Glomerular visceral epithelial cell (primary cell): Measurements from ENCODE around the gene FAM9C.
"Not testable (repeated sequence)": the region's sequence is repeated elsewhere in the genome, so short reads cannot be mapped to it uniquely, and the experiment has no call there.

Experiments
- DNase-seq: peaks from one replicate; pipeline ENCODE4 v3.0.0-alpha.2; 2016; ENCODE audit errors: extremely low spot score

Gene FAM9C

GRCh38 chrX:13076176-13076961 is 31.9 kb upstream of the FAM9C start:
- no peak for DNase-seq

GRCh38 chrX:13074297-13075262 is 30.2 kb upstream of the FAM9C start:
- no peak for DNase-seq

- no peak for DNase-seq
Observed at GRCh38 chrX:13069771-13070416, 25.5 kb upstream of the FAM9C start.

GRCh38 chrX:13068651-13069050 is 24.2 kb upstream of the FAM9C start:
- DNase-seq: no peak

GRCh38 chrX:13067773-13068172 is 23.4 kb upstream of the FAM9C start:
- DNase-seq: no peak

DNA sequence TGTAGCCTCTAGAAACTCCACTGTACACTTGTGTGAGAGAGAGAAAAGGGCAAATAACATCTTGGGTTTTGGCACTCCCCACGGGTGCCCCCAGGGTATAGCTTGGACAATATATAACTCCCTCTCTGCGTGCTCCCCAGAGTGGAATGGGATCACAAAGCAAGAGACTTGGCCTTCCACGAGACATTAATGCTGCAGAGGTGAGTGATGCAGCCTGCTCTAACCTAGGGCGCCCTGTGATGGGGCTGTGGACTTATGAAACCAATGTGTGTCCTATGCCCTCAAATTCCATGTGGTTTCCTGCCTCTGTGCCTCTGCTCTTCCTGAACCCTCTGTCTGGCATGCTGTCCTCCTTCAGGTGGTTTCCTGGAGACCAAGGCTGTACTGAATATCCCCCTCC is 22.0 kb upstream of the FAM9C start:
- DNase-seq: no peak

DNA sequence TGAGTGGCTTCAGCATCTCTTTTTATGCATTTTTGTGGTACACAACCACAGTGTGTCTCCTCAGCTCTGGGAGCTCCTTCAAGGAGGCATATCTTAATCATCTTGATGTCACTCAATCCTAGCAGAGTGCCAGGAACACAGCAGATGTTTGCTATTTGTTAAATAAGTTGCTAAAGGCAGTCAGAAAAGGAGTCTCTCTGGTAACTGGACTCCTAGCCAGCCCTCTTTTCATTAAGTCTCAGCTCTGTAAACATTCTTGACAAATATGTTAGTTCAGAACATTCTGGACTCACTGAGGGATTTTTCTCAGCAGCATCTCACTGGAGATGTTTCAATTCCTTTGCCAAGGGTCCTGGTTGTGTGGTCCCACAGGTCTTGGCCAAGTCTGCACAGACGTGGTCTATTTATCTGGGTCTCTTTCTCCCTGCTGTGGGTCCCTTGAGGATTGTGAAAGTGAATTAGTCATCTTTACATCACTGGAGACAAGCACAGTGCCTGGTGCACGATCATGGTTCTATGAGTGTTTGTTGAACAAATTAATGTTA is 20.3 kb upstream of the FAM9C start:
- DNase-seq: no peak

DNA sequence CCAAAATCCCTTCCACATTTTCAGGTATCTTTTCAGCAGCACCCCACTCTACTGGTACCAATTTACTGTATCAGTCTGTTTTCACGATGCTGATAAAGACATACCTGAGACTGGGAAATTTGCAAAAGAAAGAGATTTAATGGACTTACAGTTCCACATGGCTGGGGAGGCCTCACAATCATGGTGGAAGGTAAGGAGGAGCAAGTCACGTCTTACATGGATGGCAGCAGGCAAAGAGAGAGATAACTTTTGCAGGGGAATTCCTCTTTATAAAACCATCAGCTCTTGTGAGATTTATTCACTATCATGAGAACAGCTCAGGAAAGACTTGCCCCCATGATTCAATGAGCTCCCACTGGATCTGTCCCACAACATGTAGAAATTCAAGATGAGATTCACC is 18.7 kb upstream of the FAM9C start:
- not testable (repeated sequence) for DNase-seq

DNA sequence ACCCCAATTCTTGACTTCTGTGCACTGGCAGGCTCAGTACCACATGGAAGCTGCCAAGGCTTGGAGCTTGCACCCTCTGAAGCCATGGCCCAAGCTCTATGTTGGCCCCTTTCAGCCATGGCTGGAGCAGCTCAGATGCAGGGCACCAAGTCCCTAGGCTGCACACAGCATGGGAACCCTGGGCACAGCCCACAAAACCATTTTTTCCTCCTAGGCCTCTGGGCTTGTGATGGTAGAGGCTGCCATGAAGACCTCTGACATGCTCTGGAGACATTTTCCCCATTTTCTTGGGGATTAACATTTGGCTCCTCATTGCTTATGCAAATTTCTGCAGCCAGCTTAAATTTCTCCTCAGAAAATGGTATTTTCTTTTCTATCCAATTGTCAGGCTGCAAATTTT is 17.9 kb upstream of the FAM9C start:
- not testable (repeated sequence) for DNase-seq

DNA sequence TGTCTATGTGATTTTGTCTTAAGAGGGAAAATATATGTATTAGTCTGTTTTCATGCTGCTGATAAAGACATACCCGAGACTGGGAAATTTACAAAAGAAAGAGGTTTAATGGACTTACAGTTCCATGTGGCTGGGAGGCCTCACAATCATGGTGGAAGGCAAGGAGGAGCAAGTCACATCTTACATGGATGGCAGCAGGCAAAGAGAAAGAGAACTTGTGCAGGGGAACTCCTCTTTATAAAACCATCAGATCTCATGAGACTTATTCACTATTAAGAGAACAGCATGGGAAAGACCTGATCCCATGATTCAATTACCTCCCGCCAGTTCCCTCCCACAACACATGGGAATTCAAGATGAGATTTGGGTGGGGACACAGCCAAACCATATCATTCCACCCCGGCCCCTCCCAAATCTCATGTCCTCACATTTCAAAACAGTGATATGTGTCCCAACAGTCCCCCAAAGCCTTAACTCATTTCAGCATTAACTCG is 16.8 kb upstream of the FAM9C start:
- not testable (repeated sequence) for DNase-seq

- DNase-seq: peak; percentile 27
Observed at GRCh38 chrX:13059637-13060499, 15.4 kb upstream of the FAM9C start.

DNA sequence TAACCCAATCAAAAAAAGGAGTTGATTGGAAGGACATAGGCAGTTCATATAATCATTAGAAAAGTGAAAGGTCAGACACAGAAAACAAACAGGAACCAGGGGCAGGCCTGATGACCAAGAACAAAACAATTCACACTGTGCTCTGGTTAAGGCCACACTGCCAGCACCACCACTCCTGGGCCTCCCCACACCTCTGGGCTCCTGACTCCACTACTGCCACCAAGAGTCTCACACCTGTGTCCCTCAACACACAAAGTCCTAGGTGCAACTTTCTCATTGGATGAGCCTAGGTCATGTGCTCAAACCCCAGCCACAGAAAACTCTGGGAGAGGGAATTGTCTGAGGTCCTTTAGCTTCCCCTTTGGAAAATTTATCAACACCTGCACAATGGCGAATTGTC is 11.1 kb upstream of the FAM9C start:
- no peak for DNase-seq

- DNase-seq: no peak
Observed at GRCh38 chrX:13053171-13053570, 8.8 kb upstream of the FAM9C start.

DNA sequence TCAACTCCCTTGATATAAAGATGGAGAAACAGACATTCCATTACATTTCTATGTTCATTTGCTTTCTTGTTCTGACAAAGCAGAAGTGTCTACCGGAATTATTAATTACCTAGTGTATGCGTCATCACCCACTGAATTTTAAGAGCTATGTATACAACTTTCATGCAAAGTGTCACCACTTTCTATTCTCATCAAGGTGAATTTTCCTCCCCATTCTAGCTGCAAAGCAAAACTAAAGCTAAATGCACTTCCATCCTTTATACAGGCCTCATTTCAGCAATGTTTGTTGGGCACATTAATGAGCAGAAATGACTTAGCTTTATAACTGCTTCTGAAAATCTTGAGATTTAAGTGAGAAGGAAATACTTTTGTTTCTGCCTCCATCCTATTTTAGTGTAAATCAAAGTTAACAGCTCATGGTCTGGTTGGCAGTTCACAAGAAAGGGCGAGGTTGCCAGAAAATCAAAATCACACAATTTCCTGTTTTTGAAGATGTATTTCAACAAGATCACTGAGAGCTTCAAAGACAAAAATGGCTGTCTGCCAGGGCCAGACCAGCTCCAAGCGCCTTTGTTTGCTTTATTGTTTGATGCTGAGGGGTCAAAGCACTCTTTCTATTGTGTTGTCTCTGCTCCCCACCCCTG is 7.2 kb upstream of the FAM9C start:
- DNase-seq: no peak

- no peak for DNase-seq
Observed at GRCh38 chrX:13051167-13051528, 6.7 kb upstream of the FAM9C start.

- DNase-seq: no peak
Observed at GRCh38 chrX:13050151-13050550, 5.7 kb upstream of the FAM9C start.

DNA sequence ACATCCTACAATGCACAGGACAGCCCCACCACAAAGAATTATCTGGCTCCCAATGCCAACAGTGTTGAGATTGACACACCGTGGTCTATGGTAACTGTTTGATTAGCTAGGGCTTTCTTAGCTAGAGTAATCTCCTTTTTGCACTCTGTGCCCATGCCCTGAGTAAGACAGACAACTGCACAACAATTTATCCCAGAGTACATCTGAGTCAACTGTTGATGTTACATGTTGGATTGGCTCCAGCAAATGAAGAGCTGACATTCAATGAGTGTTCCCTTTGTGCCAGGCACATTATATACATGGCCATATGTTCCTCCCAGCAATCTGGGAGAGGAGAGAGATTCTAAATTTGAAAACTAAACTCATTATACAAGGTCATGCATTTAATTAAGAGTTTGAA is 3.9 kb upstream of the FAM9C start:
- DNase-seq: no peak

GRCh38 chrX:13047759-13048158 is 3.3 kb upstream of the FAM9C start:
- no peak for DNase-seq

DNA sequence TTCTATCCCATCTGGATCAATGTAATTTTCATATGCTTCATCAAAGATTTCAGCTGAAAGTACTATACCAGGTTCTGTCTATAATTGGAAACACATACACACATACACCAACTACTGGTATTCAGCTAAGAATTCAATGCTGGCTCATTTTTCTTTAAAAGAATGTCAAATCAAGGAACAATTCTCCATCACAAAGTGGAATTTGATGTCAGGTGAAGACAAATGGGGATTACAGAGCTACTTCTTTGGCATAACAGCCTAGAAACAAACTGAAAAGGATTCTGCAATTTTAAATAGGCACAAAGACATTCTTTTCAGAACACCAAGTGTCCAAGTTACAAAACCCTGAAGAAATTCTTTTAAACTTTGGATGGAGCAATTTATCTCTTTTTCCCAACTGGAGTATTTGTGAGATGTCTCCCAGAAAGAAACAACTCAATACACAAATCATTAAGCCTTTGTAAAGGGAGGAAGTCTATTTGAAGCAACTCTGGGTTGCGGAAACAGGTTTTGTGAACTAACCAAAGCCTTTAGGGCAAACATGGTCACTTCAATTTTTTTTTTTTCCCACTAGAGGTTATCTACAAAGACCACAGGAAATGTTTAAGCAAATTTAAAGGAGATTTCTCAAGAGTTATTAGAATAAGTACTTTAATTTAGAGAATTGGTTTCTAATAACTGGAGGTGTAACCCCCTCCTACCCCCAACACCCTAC is 1.9 kb upstream of the FAM9C start:
- DNase-seq: no peak

- DNase-seq: no peak
Observed at GRCh38 chrX:13043938-13044337, 482 bp downstream of the FAM9C start.
